ENCODE measurements around the gene ESRRA. TPM values are rescaled to one million over a fixed set of nuclear protein-coding genes. Genes with fewer than 3 reads are reported as not detected.

The ESRRA gene
- total and polyA plus RNA-seq, 2 of the 4 experiments (the other 2 are of a cell fraction): 10.2 to 15.0 TPM

- H4K91ac ChIP-seq (ENCODE audit: insufficient read depth, low read depth, low read length): no peak overlapping the region
- H2BK5ac ChIP-seq (ENCODE audit: low read depth, low read length, poor library complexity, severe bottlenecking): no peak overlapping the region
- H3K27ac ChIP-seq (ENCODE audit: insufficient read depth, low read length): no peak overlapping the region
- no peaks in the 10 kb centered on the region for H3K9me1 ChIP-seq (ENCODE audit: insufficient read depth, low read length)
- H3K4ac ChIP-seq (ENCODE audit: low read depth, low read length): no peak overlapping the region
- peaks cover 98% of the 10 kb centered on the region for H3K27me3 ChIP-seq (ENCODE audit: control insufficient read depth, insufficient read depth, low read length)
- H3K9ac ChIP-seq (ENCODE audit: low read depth, low read length): no peak overlapping the region
- peaks cover 7% of the 10 kb centered on the region; the same call in 1 of the 2 replicates for H4K20me1 ChIP-seq (ENCODE audit: insufficient read depth, low read length)
- no peak for TF ChIP-seq RAD21 (IDR thresholded peaks at IDR 0.05; ENCODE audit: low read length)
- TF ChIP-seq BHLHE40 (IDR thresholded peaks at IDR 0.05; ENCODE audit: low read depth, low read length): no peak
- TF ChIP-seq RCOR1 (IDR thresholded peaks at IDR 0.05; ENCODE audit: insufficient replicate concordance, low read length): no peak
- TF ChIP-seq FOS (IDR thresholded peaks at IDR 0.05; ENCODE audit: low read depth, low read length): no peak
- no peak for TF ChIP-seq ELK1 (IDR thresholded peaks at IDR 0.05; ENCODE audit: borderline replicate concordance, low read depth, low read length)
- TF ChIP-seq RFX5 (IDR thresholded peaks at IDR 0.05; ENCODE audit: low read depth, low read length): no peak
- TF ChIP-seq, protein P1, sequence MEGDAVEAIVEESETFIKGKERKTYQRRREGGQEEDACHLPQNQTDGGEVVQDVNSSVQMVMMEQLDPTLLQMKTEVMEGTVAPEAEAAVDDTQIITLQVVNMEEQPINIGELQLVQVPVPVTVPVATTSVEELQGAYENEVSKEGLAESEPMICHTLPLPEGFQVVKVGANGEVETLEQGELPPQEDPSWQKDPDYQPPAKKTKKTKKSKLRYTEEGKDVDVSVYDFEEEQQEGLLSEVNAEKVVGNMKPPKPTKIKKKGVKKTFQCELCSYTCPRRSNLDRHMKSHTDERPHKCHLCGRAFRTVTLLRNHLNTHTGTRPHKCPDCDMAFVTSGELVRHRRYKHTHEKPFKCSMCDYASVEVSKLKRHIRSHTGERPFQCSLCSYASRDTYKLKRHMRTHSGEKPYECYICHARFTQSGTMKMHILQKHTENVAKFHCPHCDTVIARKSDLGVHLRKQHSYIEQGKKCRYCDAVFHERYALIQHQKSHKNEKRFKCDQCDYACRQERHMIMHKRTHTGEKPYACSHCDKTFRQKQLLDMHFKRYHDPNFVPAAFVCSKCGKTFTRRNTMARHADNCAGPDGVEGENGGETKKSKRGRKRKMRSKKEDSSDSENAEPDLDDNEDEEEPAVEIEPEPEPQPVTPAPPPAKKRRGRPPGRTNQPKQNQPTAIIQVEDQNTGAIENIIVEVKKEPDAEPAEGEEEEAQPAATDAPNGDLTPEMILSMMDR (conservative IDR thresholded peaks at IDR 0.05; ENCODE audit: low read depth, low read length): no peak
- no peak for TF ChIP-seq SMC3 (IDR thresholded peaks at IDR 0.05; ENCODE audit: low read depth, low read length)
- TF ChIP-seq, protein P2, sequence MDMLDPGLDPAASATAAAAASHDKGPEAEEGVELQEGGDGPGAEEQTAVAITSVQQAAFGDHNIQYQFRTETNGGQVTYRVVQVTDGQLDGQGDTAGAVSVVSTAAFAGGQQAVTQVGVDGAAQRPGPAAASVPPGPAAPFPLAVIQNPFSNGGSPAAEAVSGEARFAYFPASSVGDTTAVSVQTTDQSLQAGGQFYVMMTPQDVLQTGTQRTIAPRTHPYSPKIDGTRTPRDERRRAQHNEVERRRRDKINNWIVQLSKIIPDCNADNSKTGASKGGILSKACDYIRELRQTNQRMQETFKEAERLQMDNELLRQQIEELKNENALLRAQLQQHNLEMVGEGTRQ (IDR thresholded peaks at IDR 0.05; ENCODE audit: low read depth, low read length): no peak
- no peak overlapping the region for H4K8ac ChIP-seq (ENCODE audit: low read depth in 2 of 2, low read length in 2 of 2)
- H3K14ac ChIP-seq (replicated peaks; ENCODE audit: low read depth, low read length): no peak overlapping the region
- BruUV-seq (replicated peaks): no TSS peak
- no peak overlapping the region for H3K4me3 ChIP-seq (ENCODE audit: insufficient read depth, low read depth, low read length)
- intact Hi-C loops (cut with micrococcal nuclease) (no loop called here), dilution Hi-C loops (cut with HindIII; ENCODE audit: low sequenced_read_pairs, unreplicated experiment) (no loop called here), in situ Hi-C loops (cut with MboI; ENCODE audit: low sequenced_read_pairs) (no loop called here)
- no peak overlapping the region for H2AK5ac ChIP-seq (ENCODE audit: low read depth, low read length)
- H2AK9ac ChIP-seq (replicated peaks; ENCODE audit: low read depth, low read length, poor library complexity): no peak overlapping the region
- no peak for DNase-seq
- H2AFZ ChIP-seq (replicated peaks; ENCODE audit: low read length, poor library complexity): no peak overlapping the region
- H2BK15ac ChIP-seq (ENCODE audit: low read depth, low read length): no peak overlapping the region
- POLR2A ChIA-PET (ENCODE audit: unreplicated experiment): no interaction called here
- CTCF ChIA-PET: no interaction called here
- H2BK120ac ChIP-seq (ENCODE audit: low read depth, low read length): no peak overlapping the region
- no peaks in the 10 kb centered on the region for H3K36me3 ChIP-seq (ENCODE audit: control insufficient read depth, insufficient read depth, low read length)
- H2BK20ac ChIP-seq (ENCODE audit: low read depth, low read length): no peak overlapping the region
- no CpG with 5 or more reads among the region's 4 CpGs for WGBS, 2 experiments (ENCODE audit: extremely low coverage in 2 of 2, insufficient read length in 1 of 2)
- no peak overlapping the region for H3K23ac ChIP-seq (ENCODE audit: low read depth, low read length)
- no peak for ATAC-seq (ENCODE audit: low read depth)
- H3K79me1 ChIP-seq (ENCODE audit: low read depth in 1 of 2, low read length in 2 of 2): no peaks in the 10 kb centered on the region
- no peak overlapping the region for H4K5ac ChIP-seq (ENCODE audit: low read depth, low read length)
- no peak overlapping the region for H3K18ac ChIP-seq (ENCODE audit: low read depth, low read length)
- H3K56ac ChIP-seq (ENCODE audit: extremely low read depth, insufficient read depth, low read length): no peak overlapping the region
- H3K4me1 ChIP-seq (ENCODE audit: control insufficient read depth, insufficient read depth, low read length): peaks cover 7% of the 10 kb centered on the region
- H3K4me2 ChIP-seq (ENCODE audit: low read depth, low read length): no peak overlapping the region
- H3K9me3 ChIP-seq (ENCODE audit: control insufficient read depth, insufficient read depth, low read length): no peaks in the 10 kb centered on the region
These were observed 9.6 kb upstream of the ESRRA start for GRCh38 chr11:64295760-64296159.

Data from IMR-90 (cell line).